Measurements from ENCODE around the gene CLBA1. TPM values are rescaled to one million over a fixed set of nuclear protein-coding genes. Genes with fewer than 3 reads are reported as not detected.

CLBA1 gene
- total RNA-seq, 1 experiment from 2014 or later, result 3.0 TPM

DNA sequence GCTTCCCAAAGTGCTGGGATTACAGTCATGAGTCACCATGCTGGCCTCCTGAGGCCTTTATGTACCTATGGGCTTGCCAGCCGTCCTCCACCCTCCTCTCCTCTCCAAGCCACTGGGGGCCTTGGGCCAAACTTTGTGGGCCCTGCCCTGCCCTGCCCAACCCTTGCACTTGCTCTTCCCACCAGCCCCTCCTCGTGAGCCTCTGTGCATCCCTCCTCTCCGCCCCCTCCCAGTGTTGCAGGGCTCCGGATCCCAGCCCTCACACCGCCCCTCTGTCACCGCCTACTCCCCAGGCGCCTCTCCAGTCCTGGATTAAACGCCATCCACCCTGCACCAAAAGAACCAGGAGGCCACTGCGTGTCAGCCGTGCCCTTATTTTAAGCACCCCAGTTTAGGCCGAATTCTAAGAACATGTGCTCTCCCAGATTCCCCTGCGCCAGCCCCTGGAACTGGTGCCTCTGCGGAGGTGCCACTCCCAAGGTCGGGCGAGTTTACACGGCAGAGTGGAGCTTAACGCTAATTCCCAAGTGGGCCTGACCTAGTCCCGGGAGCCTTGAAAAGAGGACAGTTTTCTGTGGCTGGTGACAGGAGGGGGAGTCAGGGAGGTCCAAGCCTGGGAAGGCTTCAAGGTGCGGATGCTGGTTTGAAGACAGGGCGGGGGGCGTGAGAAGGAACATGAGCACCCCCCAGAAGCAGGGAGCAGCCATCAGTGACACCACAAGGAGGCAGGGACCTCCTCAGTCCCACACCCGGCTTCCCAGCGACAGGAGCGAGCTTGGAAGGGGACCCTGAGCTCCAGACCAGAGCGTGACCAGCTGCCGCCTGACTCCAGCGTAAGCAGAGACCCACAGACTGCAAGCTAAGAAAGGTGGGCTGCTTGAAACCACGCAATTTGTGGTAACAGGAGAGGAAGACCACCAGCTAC lies 56.5 kb downstream of the CLBA1 start:
- H3K4me3 ChIP-seq, result no peak overlapping the region
- no peaks in the 10 kb centered on the region for H3K36me3 ChIP-seq
- no peaks in the 10 kb centered on the region for H3K4me1 ChIP-seq
- no peak overlapping the region for H3K27ac ChIP-seq
- H3K27me3 ChIP-seq, result no peaks in the 10 kb centered on the region
- no peak for DNase-seq
- H3K9me3 ChIP-seq (replicated peaks), result no peaks in the 10 kb centered on the region

DNA sequence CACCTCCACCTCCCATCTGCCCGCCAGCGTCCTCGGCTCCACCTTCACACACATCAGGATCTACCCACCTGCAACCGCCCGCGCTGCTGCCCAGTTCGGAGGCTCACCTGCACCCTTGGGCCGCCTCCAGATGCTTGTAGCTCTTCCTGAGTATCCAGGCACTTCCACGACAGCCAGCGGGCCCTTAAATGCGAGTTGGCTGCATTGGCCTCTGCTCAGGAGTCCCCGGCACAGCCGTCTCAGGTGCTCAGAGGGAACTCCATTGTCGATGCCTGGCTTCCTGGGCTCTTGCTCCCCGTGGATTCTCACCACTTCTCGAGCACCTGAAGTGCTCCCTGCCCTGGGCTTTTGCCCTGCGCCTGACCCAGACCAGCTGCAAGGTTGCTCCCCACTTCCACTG lies 57.2 kb downstream of the CLBA1 start:
- no peak for DNase-seq

DNA sequence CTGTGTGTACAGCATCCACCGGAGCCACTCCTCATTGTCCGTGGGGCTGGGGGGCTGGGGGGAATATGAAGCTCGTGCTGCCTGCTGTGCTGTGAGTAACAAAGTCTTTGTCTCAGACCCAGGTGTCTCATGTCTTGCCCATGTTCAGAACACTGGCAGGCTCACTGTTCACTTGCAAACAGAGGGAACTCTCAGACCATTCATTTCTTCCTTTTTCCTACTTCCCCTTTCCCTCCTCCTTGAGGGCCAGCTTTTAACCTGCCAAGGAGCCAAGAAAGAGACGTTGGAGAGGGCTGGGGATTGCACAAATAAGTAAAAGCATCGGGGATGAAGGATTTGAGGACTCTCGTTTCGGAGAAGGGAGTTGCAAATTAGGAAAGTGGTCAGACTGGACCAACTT lies 58.1 kb downstream of the CLBA1 start:
- no peak for DNase-seq
- no peaks in the 10 kb centered on the region for H3K27me3 ChIP-seq
- H3K4me3 ChIP-seq, result no peak overlapping the region
- H3K4me1 ChIP-seq, result no peaks in the 10 kb centered on the region
- H3K27ac ChIP-seq, result no peak overlapping the region
- no peaks in the 10 kb centered on the region for H3K36me3 ChIP-seq
- H3K9me3 ChIP-seq (replicated peaks), result no peaks in the 10 kb centered on the region

More for the DNA sequence above, 57.2 kb downstream of the CLBA1 start:
- Histone ChIP-seq H3K36me3 (no peaks in the 10 kb centered on the region), H3K9me3 (replicated peaks) (no peaks in the 10 kb centered on the region), H3K27me3 (no peaks in the 10 kb centered on the region), H3K4me1 (no peaks in the 10 kb centered on the region), H3K4me3 (no peak overlapping the region), H3K27ac (no peak overlapping the region)

Other genes starting within 250 kb of the CLBA1 start
- gene SIVA1, start 232.6 kb upstream of the CLBA1 start, total RNA-seq (2014; rRNA removed; shearing (Covaris generic)), result 105 and 157 TPM in 2 replicates
- gene AKT1, start 190.0 kb upstream of the CLBA1 start, total RNA-seq (2014; rRNA removed; shearing (Covaris generic)), result 160 and 164 TPM in 2 replicates
- gene ZBTB42, start 184.7 kb upstream of the CLBA1 start, total RNA-seq (2014; rRNA removed; shearing (Covaris generic)), result 0.38 and 0.48 TPM in 2 replicates
- gene CEP170B, start 120.5 kb upstream of the CLBA1 start, total RNA-seq (2014; rRNA removed; shearing (Covaris generic)), result 0.08 and 0.12 TPM in 2 replicates
- gene PLD4, start 60.9 kb upstream of the CLBA1 start, total RNA-seq (2014; rRNA removed; shearing (Covaris generic)), result not detected in 2 replicates
- gene AHNAK2, start 7.4 kb upstream of the CLBA1 start, total RNA-seq (2014; rRNA removed; shearing (Covaris generic)), result 1.3 and 1.6 TPM in 2 replicates
- gene CDCA4, start 35.3 kb downstream of the CLBA1 start, total RNA-seq (2014; rRNA removed; shearing (Covaris generic)), result 92.3 and 98.0 TPM in 2 replicates
- gene GPR132, start 79.6 kb downstream of the CLBA1 start, total RNA-seq (2014; rRNA removed; shearing (Covaris generic)), result 0.40 and 0.63 TPM in 2 replicates
- gene JAG2, start 183.0 kb downstream of the CLBA1 start, total RNA-seq (2014; rRNA removed; shearing (Covaris generic)), result 24.7 and 28.1 TPM in 2 replicates
- 65.9 and 92.3 TPM in 2 replicates for gene NUDT14, start 195.5 kb downstream of the CLBA1 start, total RNA-seq (2014; rRNA removed; shearing (Covaris generic))

Measured in SJCRH30 (cell line).